HuH-7 (cell line): ENCODE measurements around the gene PAX4.
A peak's percentile ranks its signal among the peaks of the same experiment; 100 is the strongest.

Source experiments
- DNase-seq: peaks from one replicate; pipeline ENCODE4 v3.0.0; 2011; ENCODE audit warnings: low spot score

PAX4 gene, protein sequence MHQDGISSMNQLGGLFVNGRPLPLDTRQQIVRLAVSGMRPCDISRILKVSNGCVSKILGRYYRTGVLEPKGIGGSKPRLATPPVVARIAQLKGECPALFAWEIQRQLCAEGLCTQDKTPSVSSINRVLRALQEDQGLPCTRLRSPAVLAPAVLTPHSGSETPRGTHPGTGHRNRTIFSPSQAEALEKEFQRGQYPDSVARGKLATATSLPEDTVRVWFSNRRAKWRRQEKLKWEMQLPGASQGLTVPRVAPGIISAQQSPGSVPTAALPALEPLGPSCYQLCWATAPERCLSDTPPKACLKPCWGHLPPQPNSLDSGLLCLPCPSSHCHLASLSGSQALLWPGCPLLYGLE

GRCh38 chr7:127618042-127618441, at the start of gene PAX4:
Gene PAX4, minus strand, starts transcription at chr7:127618142. Its CDS starts 2,214 bp downstream, at chr7:127615928.
- DNase-seq = no peak

- DNase-seq = no peak
Measured at GRCh38 chr7:127667017-127667670, 49.2 kb upstream of the PAX4 start.

DNA sequence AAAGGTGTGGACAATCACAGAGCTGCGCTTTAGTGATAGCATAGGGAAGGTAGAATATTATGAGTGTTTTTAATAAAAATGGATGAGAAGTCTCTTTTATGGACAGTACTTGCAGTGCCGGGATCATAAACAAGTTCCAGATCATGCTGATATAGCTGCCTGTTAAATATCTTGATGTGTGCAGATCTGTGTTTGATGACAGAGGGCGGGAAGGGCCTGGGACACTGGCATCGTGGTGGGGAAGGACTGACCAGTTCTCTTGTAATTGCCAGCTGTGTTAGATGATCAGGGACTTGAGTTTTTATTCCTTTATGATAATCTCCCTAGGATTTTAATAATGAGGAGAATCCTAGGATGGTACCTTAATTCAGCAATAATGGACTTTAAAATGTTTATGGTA, 48.7 kb upstream of the PAX4 start:
- DNase-seq = no peak

GRCh38 chr7:127665922-127666321, 48.0 kb upstream of the PAX4 start:
- DNase-seq = no peak

DNA sequence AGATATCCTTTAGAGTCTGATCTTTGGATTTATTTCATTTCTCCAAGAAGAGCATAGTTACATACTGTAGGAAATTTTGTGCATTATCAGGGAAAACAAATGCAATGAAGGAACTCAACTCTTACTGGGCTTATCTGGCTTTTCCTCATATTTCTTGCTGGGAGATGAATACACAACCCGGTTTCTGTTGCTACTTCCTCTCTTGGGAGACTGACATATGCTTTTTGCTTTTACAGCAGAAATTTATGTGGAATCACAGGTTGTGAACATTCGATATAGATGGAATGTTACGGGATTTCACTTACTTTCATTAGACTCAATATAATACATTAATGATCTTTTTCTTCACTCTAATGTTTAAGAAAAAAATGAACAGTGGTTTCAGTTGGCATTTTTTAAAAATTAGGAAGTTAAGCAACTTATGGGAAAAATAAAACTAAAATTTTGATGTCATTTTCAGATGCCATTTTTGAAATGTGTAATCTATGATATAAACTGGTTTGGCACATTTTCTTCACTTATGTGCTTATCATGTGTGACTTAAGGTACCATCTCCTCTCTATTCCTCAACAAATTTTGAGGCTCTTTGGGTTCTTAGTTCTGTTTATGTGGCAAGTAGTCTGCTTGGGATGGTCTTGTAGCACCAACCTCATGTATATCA, 41.2 kb upstream of the PAX4 start:
- no peak for DNase-seq

DNA sequence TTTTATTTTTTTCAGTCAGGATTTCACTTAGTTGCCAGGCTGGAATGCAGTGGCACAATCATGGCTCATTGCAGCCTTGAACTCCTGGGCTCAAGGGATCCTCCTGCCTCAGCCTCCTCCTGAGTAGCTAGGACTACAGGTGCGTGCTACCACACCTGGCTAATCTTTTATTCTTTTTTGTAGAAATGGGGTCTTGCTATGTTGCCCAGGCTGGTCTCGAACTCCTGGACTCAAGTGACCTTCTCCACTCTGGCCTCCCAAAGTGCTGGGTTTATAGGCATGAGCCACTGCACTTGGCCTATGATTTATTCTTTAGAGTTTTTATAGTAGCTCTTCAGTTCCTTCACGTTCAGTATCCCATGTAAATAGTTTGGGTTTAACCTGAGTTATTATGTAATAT, 39.6 kb upstream of the PAX4 start:
- DNase-seq = no peak

- no peak for DNase-seq
Measured at GRCh38 chr7:127655720-127656119, 37.8 kb upstream of the PAX4 start.

DNA sequence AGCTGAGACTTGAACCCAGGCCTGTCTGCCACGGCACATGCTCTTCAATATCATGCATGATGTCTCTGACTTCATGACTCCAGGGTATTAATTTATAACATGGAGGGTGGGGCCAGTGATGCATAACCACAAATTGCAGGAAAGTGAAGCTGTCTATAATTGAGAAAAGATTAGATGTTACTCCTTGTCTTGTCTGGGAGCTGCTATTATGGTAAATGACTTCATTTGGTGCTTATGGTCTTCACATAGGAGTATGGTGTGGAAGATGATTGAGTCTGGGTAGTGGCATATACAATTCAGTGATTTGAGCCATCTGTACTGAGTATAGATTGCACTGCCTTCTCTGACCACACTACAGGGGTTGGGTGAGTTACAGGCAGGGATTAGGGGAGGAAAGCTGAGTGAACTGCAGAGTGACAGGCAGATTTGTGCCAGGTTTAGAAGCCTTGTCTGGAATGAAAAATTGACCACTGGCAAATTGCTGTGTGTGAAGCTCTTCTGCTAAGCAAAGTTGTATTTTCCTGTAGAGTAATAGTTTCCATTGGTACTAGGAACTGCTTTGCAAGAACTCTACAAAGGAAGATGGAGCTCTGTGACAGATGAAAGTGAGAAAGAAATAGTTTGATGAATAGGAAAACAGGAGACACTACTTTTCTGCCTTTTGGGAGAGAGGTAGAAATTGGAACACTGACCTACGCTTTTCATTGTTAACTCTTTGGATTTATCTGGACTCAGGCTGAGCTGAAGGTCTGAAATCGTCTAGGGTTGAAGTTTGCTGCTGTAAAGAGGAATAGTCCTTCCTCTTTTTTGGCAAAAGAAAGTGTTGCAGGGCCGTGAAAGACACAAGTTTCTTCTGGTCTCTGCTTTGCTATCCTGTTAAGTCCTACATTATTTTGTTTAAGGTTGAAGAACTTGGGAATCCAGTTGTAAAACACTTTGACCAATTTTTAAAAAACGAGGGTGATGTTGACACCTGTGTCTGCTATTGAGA, 36.8 kb upstream of the PAX4 start:
- DNase-seq = no peak

DNA sequence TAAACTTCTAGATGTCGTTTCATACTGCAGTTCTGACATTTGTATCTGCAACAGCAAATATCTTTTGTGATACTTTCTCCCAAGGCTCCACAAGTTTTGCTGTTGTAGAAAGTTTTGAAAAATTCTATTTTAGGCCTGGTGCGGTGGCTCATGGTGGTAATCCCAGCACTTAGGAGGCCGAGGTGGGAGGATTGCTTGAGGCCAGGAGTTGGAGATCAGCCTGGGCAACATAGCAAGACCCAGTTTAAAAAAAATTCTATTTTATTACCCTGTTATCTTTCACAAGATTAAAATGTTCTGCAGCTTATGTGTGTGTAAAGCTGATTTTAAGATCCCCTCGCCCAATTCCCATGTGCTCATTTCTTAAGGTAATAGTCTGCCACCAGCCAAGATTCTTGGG, 35.5 kb upstream of the PAX4 start:
- DNase-seq = no peak

DNA sequence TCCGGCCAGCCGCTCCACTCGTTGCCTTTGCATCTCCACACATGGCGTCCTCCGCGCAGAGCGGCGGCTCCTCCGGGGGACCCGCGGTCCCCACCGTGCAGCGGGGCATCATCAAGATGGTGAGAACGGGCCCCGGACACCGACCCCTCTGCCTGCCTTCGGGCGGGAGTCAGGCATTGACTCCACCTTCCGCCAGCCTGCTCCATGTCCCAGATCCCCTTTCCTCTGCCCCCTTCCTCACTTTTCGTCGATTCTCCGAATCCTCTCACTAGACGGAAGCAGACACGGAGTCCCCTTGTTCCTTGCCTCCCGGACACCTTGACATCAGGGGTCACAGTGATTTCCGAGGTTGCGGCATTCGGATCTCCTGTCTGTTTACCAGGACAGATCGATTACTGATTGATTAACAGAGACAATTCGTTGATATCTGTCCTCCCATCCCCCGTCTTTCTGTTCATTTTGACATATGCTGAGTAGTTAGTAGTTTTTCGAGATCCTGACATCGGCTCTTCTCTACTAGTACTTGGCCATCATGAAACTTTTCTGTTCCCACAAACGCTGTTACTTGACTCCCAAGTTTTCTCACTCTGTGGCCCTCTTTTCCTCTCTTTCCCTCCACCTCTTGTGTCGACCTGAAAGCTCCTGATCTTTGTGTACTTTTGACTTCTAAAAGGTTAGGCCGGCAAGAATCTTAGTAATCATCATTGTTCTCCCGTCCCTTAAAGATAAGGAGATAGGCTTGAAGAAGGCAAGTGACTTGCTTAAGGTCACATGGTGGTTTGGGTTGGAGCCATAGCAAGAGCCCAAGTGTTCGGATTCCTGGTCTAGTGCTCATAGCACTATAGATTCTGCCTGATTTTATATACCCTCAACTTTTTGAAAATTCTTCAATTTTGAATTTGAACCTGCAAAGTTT, 34.6 kb upstream of the PAX4 start:
- no peak for DNase-seq

GRCh38 chr7:127651556-127652332, 33.8 kb upstream of the PAX4 start, which contains the start of gene SND1:
Gene SND1, plus strand, starts transcription at chr7:127652194. Its CDS starts 180 bp downstream, at chr7:127652374.
- peak; percentile 95 for DNase-seq

DNA sequence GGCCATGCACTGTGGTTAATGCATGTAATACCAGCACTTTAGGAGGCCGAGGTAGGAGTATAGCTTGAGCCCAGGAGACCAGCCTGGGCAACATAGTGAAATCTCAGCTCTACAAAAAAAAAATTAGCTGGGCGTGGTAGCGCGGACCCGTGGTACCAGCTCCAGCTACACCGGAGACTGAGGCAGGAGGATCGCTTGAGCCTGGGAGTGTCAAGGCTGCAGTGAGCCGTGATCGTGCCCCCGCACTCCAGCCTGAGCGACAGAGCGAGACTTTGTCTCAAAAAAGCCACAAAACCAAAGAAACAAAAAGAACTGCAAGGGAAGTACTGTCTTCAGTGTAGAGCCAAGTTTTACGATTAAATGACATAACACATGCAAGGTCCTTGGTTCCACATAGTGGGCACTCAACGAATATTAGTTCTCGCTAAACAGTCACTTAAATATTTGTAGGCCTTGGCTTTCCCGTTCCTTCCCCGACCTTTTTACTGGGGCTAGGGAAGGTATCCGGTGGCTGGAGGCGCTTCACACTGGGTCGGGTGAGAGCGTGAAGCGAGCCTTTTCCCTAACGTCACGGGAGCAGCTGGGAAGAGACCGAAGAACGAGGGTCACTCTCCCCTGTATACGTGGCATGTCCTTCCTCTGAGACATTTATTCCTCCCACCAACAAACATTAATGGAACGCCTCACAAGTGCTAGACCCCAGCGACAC, 33.1 kb upstream of the PAX4 start:
- DNase-seq = peak; percentile 56

DNA sequence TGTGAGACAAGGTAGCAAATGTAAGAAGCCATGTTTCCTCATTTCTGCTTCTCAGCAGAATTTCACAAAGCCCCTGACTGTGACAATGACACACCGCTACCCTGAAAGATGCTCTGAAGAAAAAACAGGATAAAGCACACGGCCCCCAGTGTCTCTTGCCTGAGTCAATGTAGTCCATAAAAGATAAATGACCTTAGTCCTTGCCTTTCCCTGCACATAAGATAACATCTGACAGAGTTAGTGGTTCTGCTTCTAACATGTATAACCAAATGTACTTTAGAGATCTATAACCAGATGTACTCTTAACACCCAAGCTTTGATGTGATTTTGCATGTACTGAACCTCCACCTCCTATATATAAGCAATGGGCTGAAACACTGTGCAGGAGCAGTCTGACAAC, 31.0 kb upstream of the PAX4 start:
- no peak for DNase-seq

DNA sequence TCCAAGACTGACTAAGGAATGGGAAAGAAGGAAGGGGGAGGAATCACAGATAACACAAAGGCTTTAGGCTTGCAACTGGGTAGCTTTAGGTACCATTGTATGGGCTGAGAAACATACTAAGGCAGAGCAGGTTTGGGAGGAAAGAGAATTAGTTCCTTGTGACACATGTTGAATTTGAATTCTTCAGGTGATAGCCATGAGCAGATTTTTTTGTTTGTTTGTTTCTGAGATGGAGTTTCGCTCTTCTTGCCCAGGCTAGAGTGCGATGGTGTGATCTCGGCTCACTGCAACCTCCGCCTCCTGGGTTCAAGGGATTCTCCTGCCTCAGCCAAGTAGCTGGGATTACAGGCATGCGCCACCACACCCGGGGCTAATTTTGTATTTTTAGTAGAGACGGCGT, 29.7 kb upstream of the PAX4 start:
- no peak for DNase-seq

GRCh38 chr7:127644484-127644883, 26.5 kb upstream of the PAX4 start:
- no peak for DNase-seq

GRCh38 chr7:127638197-127638596, 20.3 kb upstream of the PAX4 start:
- no peak for DNase-seq

GRCh38 chr7:127635659-127636285, 17.8 kb upstream of the PAX4 start:
- DNase-seq = no peak

DNA sequence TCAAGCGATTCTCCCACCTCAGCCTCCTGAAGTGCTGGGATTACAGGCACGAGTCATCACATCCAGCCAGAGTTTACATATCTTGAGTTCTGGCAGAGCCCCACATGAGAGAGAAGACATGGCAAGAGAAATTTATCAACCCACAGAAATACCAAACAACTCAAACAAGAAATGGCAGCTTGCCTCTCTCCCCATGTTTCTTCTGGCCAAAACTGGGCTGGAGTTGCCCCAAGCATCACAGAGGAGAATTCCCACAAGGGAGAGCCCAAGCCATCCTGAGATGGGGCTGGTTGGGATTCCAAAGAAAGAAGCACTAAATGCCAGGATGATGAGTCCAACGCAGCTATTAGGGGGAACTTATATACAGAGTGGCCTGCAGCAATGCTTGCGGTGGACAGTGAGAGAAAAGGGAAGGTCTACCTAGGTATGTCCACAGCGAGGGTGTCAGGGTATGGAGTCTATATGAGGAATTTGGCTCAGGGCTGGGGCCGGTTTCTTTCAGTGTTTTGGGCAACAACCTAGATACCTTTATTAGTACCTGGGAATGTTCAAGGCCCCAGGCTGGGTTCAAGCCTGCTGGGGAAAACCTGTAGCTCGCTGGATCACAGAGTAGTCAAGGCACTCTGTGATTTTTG, 14.5 kb upstream of the PAX4 start:
- DNase-seq = no peak
